GM12878 (cell line): Measurements from ENCODE around the gene BEAN1. TPM values are rescaled to one million over a fixed set of nuclear protein-coding genes. Genes with fewer than 3 reads are reported as not detected.

Source experiments
- ATAC-seq: fragments of 200-7000 bp; cut with Tn5 transposase; 3 replicates; pipeline ENCODE4 v1.9.1; 2020; ENCODE audit warnings: mild to moderate bottlenecking, moderate library complexity
- BruUV-seq: library from RNA; stranded (reverse); fragments of 400-500 nt; replicated peaks from 2 replicates; lab custom pipeline; 2021; lab: Mats Ljungman, UMichigan
- CTCF ChIA-PET: fragments of 300-600 bp; sonication (Branson Sonifier 250); formaldehyde crosslinking; extraction: SDS; loops from one replicate; lab custom pipeline; 2021; ENCODE audit warnings: inconsistent platforms; lab: Yijun Ruan, JAX
- POLR2A ChIA-PET: fragments of 350-600 bp; formaldehyde crosslinking; extraction: SDS; loops from one replicate; lab custom pipeline; 2021; ENCODE audit warnings: inconsistent platforms; lab: Charles Lee
- RAD21 ChIA-PET: fragments of 300-600 bp; sonication (Branson Sonifier 250); formaldehyde crosslinking; loops from one replicate; lab custom pipeline; 2023; ENCODE audit warnings: antibody characterized with exemption; ENCODE audit not compliant: unreplicated experiment; lab: Charles Lee
- SMC1A ChIA-PET: fragments of 300-600 bp; sonication (Branson Sonifier 250); formaldehyde crosslinking; loops from one replicate; lab custom pipeline; 2023; ENCODE audit not compliant: unreplicated experiment, uncharacterized antibody; lab: Charles Lee
- DNase-seq: peaks from one replicate; pipeline ENCODE4 v3.0.0-alpha.2; 2011; ENCODE audit warnings: low read depth, low spot score
- FAIRE-seq: peaks from 3 replicates; lab custom pipeline; 2011; peaks lifted over from hg19 to GRCh38; lab: Jason Lieb, UNC
- H2AFZ ChIP-seq: 2 replicates; pipeline ENCODE4 v1.6.0; 2011; ENCODE audit warnings: low read depth, low read length, control low read depth; ENCODE audit not compliant: control insufficient read depth
- H3K27ac ChIP-seq: 2 replicates; pipeline ENCODE4 v1.5.1; 2011; ENCODE audit warnings: control low read depth; ENCODE audit not compliant: control insufficient read depth, insufficient read depth
- H3K27me3 ChIP-seq, 2 experiments: replicated peaks in 1 of 2; 2 replicates each; pipeline versions ENCODE4 v1.6.0 to v1.6.1; 2011; ENCODE audit warnings: low read length in 1 of 2; ENCODE audit not compliant: control insufficient read depth in 2 of 2, insufficient read depth in 2 of 2
- H3K36me3 ChIP-seq, 2 experiments: 2 replicates each; pipeline ENCODE4 v1.5.1; 2011; ENCODE audit warnings: low read length in 1 of 2; ENCODE audit not compliant: control insufficient read depth in 2 of 2, insufficient read depth in 2 of 2
- H3K4me1 ChIP-seq: 2 replicates; pipeline ENCODE4 v1.6.1; 2011; ENCODE audit warnings: mild to moderate bottlenecking, low read length, moderate library complexity, mixed read lengths; ENCODE audit not compliant: control insufficient read depth, insufficient read depth
- H3K4me2 ChIP-seq: 2 replicates; pipeline ENCODE4 v1.6.0; 2011; ENCODE audit warnings: control low read depth; ENCODE audit not compliant: control insufficient read depth, insufficient read depth
- H3K4me3 ChIP-seq: fragments of 200-600 bp; sonication (generic); 2 replicates; pipeline ENCODE4 v1.5.1; 2016
- H3K79me2 ChIP-seq: 2 replicates; pipeline ENCODE4 v1.6.0; 2011; ENCODE audit warnings: low read length; ENCODE audit not compliant: control insufficient read depth, insufficient read depth
- H3K9ac ChIP-seq: 2 replicates; pipeline ENCODE4 v1.8.0; 2011; ENCODE audit warnings: low read length, control low read depth, mixed read lengths; ENCODE audit not compliant: control insufficient read depth, insufficient read depth
- H3K9me3 ChIP-seq: replicated peaks from 3 replicates; pipeline ENCODE4 v1.5.1; 2011; ENCODE audit warnings: mild to moderate bottlenecking, low read length; ENCODE audit not compliant: control insufficient read depth, insufficient read depth
- H4K20me1 ChIP-seq: 2 replicates; pipeline ENCODE4 v1.6.0; 2011; ENCODE audit not compliant: control insufficient read depth, insufficient read depth
- ATF3 ChIP-seq: IDR thresholded peaks from 2 replicates; pipeline ENCODE4 v1.6.1; 2011; ENCODE audit warnings: low read depth, mild to moderate bottlenecking, low read length, moderate library complexity, borderline replicate concordance; ENCODE audit errors: extremely low read depth
- BCL11A ChIP-seq: IDR thresholded peaks from 2 replicates; pipeline ENCODE4 v1.6.1; 2011; ENCODE audit warnings: low read depth, low read length
- CBFB ChIP-seq: IDR thresholded peaks from 2 replicates; pipeline ENCODE4 v1.6.1; 2016; ENCODE audit warnings: antibody characterized with exemption, low read depth
- FOXK2 ChIP-seq: fragments of 450-650 bp; IDR thresholded peaks from 2 replicates; pipeline ENCODE4 v1.6.1; 2017; ENCODE audit warnings: mild to moderate bottlenecking, moderate library complexity
- HDAC2 ChIP-seq: fragments of 200-600 bp; sonication (generic); IDR thresholded peaks from 2 replicates; pipeline ENCODE4 v1.6.1; 2017
- MTA2 ChIP-seq: fragments of 450-650 bp; IDR thresholded peaks from 2 replicates; pipeline ENCODE4 v1.6.1; 2016; ENCODE audit warnings: low read depth, mild to moderate bottlenecking, moderate library complexity
- NR2C2 ChIP-seq: IDR thresholded peaks from 2 replicates; pipeline ENCODE4 v1.6.1; 2011; ENCODE audit warnings: borderline replicate concordance, low read depth; ENCODE audit not compliant: control insufficient read depth, insufficient read length
- REST ChIP-seq: IDR thresholded peaks from 2 replicates; pipeline ENCODE4 v1.6.1; 2012; ENCODE audit warnings: mild to moderate bottlenecking, low read depth, low read length
- SMAD1 ChIP-seq: fragments of 450-650 bp; IDR thresholded peaks from 2 replicates; pipeline ENCODE4 v1.6.1; 2018; ENCODE audit warnings: mild to moderate bottlenecking, low read depth; ENCODE audit not compliant: partially characterized antibody
- YBX1 ChIP-seq: fragments of 450-650 bp; IDR thresholded peaks from 2 replicates; pipeline ENCODE4 v1.6.1; 2016; ENCODE audit warnings: antibody characterized with exemption
- WGBS: methylation state at CpG from one replicate; pipeline ENCODE4 v1.1.6; 2016; ENCODE audit warnings: low lambda C conversion rate; ENCODE audit not compliant: insufficient replicate concordance, insufficient coverage; ENCODE audit errors: missing lambda C conversion rate; 5-methylcytosine and 5-hydroxymethylcytosine counted together
- in situ Hi-C: fragments of 300-500 bp; cut with MboI; formaldehyde crosslinking; loops from 9 replicates; pipeline ENCODE4 v1.14.3; 2018; ENCODE audit warnings: mixed read lengths
- intact Hi-C: fragments of 100-400 bp; cut with micrococcal nuclease; formaldehyde crosslinking; loops from one replicate; pipeline ENCODE4 v1.14.2; 2022; ENCODE audit not compliant: unreplicated experiment
- polyA plus RNA-seq, 11 experiments: library from polyadenylated mRNA; depleted of rRNA in 4 of 11; unstranded in 6 of 11; stranded (reverse) in 5 of 11; fragments of >200 nt; fragmentation: Nextera tagmentation in 4 of 11; fragmentation: Illumina TruSeq in 1 of 11; extraction: Ambion mirVana in 4 of 11; extraction: Trizol in 1 of 11; gene quantifications; 1 replicate in 1 of 11; 2 replicates in 10 of 11; pipeline versions ENCODE4 v1.2.1 to v1.2.3, GENCODE V29; 2011 to 2016; ENCODE audit warnings: inconsistent platforms in 2 of 11, missing spikeins in 2 of 11, low read depth in 1 of 11
- total RNA-seq, 4 experiments: library from RNA; depleted of rRNA in 3 of 4; stranded (reverse); fragments of >200 nt in 3 of 4; fragmentation: Illumina TruSeq in 1 of 4; extraction: Trizol in 1 of 4; gene quantifications; 2 replicates each; pipeline versions ENCODE4 v1.2.1 to v1.2.3, GENCODE V29; 2013 to 2021
- TF ChIP-seq, protein P1 (sequence below): fragments of 450-650 bp; IDR thresholded peaks from 2 replicates; pipeline ENCODE4 v1.6.1; 2017; ENCODE audit warnings: mild to moderate bottlenecking, moderate library complexity
- TF ChIP-seq, protein P2 (sequence below): IDR thresholded peaks from 2 replicates; pipeline ENCODE4 v1.6.1; 2012; ENCODE audit warnings: low read depth, low read length, improper control_type of control experiment

Gene BEAN1
- total and polyA plus RNA-seq, 10 of the 15 experiments (the other 5 are each of a cell fraction or from before 2014, with no cell fraction given) = not detected

GRCh38 chr16:66473654-66474519, 46.8 kb downstream of the BEAN1 start:
- ChIA-PET RAD21 (interaction anchor here (0.8 to 1.7 kb wide), 5 partner anchors 42 to 116 kb away, joined by 3 to 5 read pairs (median 3); no protein-coding TSS in a partner anchor), SMC1A (interaction anchor here (1.0 to 5.9 kb wide), 5 partner anchors 9 to 116 kb away, joined by 3 to 36 read pairs (median 7); no protein-coding TSS in a partner anchor), CTCF (interaction anchor here (0.7 to 6.4 kb wide), 7 partner anchors 10 to 394 kb away, joined by 3 to 60 read pairs (median 5); no protein-coding TSS in a partner anchor), POLR2A (no interaction called here)
- in situ Hi-C loops = no loop called here
- H3K9me3 ChIP-seq = no peaks in the 10 kb centered on the region
- no peak overlapping the region for H3K9ac ChIP-seq
- no peaks in the 10 kb centered on the region for H3K4me1 ChIP-seq
- DNase-seq (no peak), FAIRE-seq (no peak), ATAC-seq (no peak)
- no peaks in the 10 kb centered on the region for H4K20me1 ChIP-seq
- H3K4me3 ChIP-seq = no peak overlapping the region
- no peaks in the 10 kb centered on the region for H3K79me2 ChIP-seq
- peaks cover 0 to 3% of the 10 kb centered on the region in 2 experiments; a peak in 2 of 4 replicates for H3K27me3 ChIP-seq
- no peak overlapping the region for H3K27ac ChIP-seq
- WGBS = 27% methylated on average over 4 of the region's 4 CpGs
- no peaks in the 10 kb centered on the region for H3K36me3 ChIP-seq
- no peak overlapping the region for H3K4me2 ChIP-seq
- no TSS peak for BruUV-seq
- no peak overlapping the region for H2AFZ ChIP-seq
- intact Hi-C loops = no loop called here
- TF ChIP-seq FOXK2 (no peak), CBFB (no peak), REST (no peak), BCL11A (no peak), HDAC2 (no peak), SMAD1 (no peak), YBX1 (no peak), NR2C2 (no peak), ATF3 (no peak), MTA2 (no peak)
- TF ChIP-seq, protein P1, sequence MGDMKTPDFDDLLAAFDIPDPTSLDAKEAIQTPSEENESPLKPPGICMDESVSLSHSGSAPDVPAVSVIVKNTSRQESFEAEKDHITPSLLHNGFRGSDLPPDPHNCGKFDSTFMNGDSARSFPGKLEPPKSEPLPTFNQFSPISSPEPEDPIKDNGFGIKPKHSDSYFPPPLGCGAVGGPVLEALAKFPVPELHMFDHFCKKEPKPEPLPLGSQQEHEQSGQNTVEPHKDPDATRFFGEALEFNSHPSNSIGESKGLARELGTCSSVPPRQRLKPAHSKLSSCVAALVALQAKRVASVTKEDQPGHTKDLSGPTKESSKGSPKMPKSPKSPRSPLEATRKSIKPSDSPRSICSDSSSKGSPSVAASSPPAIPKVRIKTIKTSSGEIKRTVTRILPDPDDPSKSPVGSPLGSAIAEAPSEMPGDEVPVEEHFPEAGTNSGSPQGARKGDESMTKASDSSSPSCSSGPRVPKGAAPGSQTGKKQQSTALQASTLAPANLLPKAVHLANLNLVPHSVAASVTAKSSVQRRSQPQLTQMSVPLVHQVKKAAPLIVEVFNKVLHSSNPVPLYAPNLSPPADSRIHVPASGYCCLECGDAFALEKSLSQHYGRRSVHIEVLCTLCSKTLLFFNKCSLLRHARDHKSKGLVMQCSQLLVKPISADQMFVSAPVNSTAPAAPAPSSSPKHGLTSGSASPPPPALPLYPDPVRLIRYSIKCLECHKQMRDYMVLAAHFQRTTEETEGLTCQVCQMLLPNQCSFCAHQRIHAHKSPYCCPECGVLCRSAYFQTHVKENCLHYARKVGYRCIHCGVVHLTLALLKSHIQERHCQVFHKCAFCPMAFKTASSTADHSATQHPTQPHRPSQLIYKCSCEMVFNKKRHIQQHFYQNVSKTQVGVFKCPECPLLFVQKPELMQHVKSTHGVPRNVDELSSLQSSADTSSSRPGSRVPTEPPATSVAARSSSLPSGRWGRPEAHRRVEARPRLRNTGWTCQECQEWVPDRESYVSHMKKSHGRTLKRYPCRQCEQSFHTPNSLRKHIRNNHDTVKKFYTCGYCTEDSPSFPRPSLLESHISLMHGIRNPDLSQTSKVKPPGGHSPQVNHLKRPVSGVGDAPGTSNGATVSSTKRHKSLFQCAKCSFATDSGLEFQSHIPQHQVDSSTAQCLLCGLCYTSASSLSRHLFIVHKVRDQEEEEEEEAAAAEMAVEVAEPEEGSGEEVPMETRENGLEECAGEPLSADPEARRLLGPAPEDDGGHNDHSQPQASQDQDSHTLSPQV = no peak
- TF ChIP-seq, protein P2, sequence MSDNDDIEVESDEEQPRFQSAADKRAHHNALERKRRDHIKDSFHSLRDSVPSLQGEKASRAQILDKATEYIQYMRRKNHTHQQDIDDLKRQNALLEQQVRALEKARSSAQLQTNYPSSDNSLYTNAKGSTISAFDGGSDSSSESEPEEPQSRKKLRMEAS = no peak
